ENCODE results near the gene TDRD5.

The TDRD5 gene

DNA sequence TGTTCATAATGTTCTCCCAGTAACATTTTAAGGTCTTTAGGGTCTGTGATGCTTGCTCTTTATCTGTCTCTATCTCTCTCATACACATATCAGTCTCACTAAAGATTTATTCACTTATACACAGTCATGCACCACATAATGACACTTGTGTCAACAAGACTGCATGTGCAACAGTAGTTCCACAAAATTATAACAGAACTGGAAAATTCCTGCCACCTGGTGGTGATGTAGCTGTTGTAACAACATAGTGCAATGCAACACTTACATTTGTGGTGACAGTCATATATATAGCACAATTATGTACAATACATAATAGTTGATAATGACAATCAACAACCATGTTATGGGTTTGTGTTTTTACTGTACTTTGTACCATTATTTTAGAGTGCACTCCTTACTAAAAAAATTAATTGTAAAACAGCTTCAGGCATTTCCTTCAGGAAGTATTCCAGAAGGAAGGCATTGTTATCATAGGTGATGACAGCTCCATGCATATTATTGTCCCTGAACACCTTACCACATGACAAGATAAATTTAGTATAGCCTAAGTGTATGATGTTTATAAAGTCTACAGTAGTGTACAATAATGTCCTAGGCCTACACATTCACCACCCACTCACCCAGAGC is 8.1 kb downstream of the TDRD5 start:
- DNase-seq: peak; percentile 26

DNA sequence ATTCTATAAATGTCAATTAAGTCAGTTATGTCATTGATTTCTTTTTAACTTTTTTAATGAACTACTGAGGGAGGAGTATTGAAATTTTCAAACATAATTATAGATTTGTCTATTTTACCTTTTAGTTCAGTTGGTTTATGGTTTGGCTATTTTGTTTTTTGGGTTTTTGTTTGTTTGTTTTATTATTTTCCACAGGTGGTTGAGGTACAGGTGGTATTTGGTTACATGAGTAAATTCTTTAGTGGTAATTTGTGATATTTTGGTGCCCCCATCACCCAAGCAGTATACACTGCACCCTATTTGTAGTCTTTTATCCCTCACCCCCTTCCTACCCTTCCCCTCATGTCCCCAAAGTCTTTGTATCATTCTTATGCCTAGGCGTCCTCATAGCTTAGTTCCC is 9.5 kb downstream of the TDRD5 start:
- DNase-seq: no peak

DNA sequence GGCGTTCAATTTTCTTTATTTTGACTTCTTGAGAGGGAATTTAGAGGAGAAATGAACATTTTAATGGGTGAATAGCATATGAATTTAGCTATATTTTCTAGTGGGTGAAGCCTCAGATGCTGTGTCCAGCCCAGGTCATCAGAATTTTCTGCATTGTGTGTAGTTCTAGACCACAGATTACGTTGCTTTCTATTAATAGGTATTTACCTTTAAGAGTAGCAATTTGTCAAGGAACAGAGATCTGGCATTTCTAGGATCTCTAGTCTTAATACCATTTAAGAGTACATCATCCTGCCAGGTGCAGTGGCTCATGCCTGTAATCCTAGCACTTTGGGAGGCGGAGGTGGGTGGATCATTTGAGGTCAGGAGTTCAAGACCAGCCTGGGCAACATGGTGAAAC is 20.7 kb downstream of the TDRD5 start:
- no peak for DNase-seq

DNA sequence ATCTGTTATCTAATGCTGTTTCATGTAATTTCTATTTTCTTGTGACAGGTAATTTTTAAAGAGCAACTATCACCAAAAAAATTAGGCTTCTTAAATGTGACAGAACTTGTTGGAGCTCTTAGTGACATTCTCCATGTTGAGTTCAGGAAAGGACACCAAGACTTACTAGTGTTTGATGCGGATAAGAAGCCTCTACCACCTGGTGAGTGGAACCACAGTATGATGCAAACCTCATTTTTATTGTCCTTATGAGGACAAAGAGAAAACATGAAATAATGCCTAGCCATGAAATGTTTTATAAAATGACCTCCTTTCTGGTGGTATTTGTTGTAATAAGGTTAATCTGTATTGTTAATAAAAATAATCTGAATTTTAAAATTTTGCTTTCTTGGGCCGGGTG is 39.1 kb downstream of the TDRD5 start:
- DNase-seq: no peak

DNA sequence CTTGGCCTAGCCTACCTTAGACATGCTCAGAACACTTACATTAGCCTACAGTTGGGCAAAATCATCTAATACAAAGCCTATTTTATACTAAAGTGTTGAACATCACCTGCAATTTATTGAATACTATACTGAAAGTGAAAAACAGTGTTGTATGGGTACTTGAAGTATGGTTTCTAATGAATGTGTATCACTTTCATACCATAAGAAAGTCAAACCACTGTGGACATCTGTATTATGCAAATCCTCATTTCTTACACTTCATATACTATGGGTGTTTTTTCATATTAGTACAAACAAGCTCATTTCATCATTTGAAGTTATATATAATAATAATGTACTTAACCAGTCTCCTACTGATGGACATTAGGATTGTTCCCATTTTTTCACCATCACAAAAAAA is 41.2 kb downstream of the TDRD5 start:
- no peak for DNase-seq

DNA sequence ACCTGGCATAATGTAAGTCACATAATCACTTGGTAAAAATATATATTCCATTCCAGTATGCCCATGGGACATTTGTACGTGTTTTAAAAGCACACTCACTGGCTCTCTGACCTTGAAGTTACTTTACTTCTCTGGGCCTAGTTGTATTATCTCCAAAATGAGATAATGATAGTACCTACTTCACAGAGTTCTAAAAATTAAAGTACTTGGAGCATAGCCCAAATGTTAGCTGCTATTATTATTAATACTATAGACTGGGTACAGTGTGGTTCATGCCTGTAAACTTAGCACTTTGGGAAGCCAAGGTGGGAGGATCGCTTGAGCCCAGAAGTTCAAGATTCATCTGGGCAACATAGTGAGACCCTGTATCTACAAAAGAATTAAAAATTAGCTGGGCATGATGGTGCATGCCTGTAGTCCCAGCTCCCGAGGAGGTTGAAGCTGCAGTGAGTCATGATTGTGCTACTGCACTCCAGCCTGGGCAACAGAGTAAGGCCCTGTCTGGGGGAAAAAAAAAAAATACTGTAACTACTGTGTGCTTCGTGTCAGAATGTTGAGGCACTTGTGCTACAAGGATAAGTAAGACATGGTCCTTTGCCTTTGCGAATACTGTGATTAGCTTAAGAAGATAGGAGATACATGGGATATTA is 45.7 kb downstream of the TDRD5 start:
- no peak for DNase-seq

DNA sequence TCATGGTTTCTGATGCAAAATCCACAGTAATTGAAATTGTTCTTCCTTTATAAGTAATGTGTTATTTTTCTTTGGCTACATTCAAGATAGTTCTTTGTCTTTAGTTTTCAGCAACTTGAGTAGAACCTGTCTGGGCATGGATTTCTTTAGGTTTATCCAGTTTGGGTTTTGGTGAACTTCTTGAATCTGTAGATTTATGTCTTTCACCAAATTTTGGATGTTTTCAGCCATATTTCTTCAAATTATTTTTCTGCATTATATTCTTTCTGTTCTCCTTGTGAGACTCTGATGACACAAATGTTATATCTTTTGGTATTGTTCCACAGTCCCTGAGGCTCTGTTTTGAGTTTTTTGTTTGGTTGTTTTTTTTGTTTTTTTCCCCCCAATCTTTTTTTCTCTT is 69.4 kb downstream of the TDRD5 start:
- no peak for DNase-seq

DNA sequence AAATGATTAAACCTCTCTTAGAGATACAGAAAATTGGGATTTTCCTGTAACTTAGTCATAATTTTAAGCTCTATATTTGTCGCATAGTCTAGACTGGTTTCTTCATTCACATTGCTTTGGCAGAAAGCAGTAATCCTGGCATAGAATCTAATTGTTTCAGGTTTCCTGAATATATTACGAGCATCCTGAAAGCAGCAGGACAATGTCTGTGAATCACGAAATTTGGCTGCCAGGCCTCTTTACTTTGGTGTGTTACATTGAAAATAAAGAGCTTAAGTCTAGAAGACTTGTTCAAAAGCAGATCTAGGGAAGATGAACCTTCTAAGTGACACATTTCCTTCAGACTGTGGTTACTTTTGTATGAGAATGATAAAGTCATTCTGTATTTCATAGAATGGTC is 72.2 kb downstream of the TDRD5 start:
- no peak for DNase-seq

DNA sequence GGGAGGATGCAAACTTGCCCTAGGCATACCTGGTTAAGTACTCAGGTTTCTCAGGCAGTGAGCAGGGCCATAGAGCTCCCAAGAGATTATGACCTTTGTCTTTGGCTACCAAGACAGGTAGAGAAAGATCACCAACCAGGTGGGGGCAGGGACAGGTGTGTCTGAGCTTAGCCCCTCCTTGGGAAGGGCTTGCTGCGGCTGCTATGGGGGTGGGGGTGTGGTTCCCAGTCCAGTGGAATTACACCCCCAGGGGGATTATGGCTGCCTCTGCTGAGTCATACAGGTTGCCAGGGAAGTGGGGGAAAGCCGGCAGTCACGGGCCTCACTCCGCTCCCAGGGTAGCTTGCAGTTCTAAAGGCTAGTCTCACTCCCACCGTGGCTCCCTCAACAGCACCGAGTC is 86.2 kb downstream of the TDRD5 start:
- DNase-seq: no peak

DNA sequence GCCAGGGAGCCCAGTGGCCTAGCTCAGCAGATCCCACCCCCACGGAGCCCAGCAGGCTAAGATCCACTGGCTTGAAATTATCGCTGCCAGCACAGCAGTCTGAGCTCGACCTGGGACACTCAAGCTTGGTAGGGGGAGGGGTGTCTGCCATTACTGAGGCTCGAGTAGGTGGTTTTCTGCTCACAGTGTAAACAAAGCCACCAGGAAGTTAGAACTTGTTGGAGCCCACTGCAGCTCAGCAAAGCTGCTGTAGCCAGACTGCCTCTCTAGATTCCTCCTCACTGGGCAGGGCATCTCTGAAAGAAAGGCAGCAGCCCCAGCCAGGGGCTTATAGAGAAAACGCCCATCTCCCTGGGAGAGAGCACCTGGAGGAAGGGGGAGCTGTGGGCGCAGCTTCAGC is 102.9 kb downstream of the TDRD5 start:
- DNase-seq: peak; percentile 9

DNA sequence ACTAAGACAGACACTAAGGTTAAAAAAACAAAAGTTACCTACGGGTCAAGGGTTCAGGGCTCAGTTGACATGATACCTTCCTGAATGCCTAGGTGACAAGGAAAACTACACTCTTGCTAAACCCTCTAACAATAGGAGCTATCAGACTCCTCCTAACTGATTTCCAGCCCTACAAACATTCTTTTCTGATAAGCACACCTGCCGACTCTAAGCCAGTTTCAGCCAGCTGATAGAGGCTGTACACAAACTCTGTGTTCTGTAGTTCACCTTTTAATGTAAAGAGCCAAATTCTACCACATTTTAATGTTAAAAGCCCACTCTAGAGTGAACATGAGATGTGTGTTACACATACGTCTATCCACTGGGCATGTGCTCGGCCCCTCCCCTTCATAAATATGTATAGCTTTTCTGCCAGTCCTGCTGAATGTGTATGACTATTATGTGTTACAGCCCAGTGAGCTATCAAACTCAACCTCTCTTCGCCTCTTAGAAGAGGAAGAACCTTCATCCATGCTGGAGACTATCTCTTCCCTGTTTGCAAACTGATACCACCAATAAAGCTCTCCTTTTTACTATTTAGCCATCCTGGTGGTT is 111.4 kb downstream of the TDRD5 start:
- no peak for DNase-seq

DNA sequence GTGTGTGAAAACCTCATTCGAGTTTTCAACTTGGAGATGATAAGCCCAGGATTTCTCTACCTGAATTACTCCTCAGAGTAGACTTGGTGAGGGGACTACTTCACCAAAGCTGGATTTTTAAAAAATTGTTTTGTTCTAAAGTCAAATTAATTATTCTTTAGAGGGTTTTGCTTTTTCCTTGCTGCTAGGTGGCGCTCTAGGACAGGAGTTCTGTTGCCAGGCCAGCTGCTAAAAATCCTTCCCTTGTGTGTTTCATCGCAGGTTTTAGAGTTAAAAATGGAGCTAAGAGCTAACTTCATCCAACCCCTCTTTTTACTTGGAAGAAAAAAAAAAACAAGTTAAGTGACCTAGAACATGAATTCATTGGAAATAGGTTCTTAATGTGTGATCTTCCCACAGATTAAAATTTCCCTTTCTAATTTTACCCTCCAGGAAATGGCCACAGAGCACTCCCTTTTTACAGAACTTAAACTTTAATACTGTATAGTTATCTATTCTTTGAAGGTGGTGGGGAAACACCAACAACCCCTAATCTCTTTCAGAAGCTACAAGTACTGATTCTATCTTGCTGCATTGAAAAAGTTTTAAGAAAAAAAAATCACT is 114.8 kb downstream of the TDRD5 start:
- DNase-seq: peak; percentile 87

DNA sequence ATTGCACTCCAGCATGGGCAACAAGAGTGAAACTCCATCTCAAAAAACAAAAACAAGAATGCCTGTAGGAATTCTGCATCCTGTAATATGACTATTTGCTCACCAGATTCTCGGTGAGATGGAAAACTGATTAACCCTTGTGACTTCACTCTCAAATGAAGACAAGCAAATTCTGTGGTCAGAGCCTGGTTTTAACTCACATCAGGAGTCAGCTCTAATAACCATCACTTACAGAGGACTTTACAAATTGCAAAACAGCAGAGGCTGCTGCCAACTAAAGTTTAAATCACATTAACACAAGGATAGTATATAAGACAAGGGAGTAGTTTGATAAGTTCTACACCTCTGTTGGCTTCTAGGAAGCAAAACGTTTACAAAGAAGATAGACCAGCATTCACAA is 115.8 kb downstream of the TDRD5 start:
- no peak for DNase-seq

DNA sequence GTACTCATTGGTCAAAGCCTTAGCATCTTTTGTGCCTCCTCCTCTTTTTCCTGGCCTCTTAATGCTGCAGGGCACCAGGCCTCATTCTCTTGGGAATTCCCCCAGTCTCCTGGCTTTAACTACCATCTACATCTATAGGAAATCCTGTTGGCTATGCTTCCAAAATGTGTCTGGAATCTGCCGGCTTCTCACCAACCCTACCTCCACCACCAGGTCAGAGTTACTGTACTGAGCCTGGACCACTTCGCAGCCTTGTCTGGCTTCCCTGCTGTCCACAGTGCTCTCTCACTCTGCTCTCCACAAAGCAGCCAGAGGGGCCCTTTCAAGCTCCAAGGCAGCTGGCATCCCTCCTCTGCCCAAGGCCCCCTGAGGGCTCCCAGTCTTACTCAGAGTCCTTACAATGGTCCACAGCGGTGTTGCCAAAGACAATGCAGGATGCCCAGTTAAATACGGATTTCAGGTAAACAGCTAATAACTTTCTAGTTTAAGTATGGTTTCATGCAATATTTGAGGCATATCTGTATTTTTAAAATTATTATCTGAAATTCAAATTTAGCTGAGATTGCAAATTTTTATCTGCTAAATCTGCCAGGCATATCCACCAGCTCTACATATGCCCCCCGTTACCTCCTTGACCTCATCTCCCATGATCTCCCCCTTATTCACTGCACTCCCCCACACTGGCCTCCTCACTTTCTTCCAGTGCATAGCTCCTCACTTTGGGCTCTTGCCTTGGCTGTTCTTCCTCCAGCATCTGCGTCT is 117.0 kb downstream of the TDRD5 start:
- no peak for DNase-seq

DNA sequence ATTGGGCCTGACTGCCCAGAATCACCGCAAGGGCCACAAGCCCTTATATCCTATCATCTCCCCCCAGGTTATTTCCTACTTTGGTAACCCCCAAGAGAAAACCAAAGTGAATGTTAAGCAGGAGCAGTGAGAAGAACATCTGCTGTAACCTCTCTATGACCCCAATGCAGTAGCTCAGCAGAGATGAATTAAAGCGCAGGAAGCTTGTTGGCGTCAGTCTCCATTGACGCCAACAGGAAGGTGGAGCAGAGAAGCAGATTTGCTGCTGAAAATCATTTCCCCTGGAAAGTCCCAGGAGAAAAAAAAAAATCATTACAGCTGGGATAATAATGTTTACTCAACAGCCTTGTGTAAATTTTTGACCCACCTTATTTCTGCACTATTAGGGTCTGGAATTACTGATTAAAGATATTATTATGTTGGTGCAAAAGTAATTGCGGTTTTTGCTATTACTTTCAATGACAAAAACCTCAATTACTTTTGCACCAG is 118.3 kb downstream of the TDRD5 start:
- no peak for DNase-seq

DNA sequence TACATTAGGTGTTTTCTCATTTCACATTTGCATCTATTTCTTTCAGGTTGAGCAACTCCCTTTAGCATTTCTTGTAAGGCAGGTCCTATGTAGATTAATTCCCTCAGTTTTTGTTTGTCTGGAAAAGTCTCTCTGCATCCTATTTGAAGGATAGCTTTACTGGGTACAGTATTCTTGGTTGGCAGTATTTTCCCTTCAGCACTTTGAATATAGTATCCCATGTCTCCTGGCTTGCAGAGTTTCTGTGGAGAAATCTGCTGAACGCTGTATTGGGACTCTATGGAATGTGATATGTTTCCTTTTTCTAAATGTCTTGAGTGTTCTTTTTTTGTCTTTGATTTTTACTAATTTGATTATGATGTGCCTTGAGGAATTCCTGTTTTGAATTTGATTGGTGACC is 122.5 kb downstream of the TDRD5 start:
- no peak for DNase-seq

DNA sequence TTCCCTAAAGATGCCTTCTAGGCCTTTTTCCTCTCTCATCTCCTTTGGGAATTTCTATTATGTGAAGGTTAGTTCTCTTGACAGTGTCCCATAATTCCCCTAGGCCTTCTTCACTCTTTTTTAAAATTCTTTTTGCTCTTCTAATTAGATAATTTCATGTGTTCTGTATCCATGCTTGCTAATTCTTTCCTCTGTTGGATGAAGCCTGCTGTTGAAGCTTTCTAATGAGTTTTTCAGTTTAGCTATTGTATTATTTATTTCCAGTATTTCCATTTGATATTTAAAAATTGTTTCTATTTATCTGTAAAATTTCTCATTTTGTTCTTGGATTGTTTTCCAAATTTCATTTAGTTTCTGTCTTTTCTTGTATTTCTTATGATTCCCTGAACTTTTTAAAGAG is 123.0 kb downstream of the TDRD5 start:
- DNase-seq: no peak

DNA sequence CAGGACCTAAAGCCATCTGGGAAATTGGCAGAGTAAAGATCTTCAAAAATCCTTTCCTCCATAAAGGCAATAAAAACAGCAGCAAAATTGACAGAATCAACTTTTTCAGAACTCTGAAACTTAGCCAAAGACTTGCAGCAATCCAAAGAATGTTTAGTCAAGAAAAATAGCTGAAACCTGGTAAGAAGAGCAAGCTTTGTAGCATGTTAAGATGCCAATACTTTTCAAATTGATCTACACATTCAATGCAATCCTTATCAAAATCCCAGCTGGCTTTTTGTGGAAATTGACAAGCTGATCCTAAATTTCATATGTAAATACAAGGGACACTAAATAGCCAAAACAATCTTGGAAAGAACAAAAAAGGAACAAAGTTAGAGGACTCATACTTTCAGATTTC is 127.6 kb downstream of the TDRD5 start:
- no peak for DNase-seq

DNA sequence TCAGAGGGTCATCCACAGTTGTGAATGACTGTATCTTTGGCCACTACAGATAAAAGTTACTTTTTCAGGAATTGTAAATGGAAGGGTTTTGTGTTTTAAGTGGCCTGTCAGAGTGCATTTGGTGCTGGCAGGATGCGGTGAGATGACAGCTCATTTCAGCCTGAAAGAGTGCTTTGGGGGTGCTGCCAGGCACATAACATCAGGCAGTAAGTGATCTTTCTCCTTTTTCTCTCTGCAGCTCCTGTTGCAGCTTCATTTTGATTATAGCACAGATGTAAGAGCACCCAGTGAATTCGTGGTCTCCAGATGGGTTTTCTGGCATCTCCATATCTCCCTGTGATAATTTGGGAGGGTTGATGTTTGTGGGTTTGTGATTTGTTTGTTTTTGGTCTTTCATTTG is 136.6 kb downstream of the TDRD5 start:
- DNase-seq: no peak

DNA sequence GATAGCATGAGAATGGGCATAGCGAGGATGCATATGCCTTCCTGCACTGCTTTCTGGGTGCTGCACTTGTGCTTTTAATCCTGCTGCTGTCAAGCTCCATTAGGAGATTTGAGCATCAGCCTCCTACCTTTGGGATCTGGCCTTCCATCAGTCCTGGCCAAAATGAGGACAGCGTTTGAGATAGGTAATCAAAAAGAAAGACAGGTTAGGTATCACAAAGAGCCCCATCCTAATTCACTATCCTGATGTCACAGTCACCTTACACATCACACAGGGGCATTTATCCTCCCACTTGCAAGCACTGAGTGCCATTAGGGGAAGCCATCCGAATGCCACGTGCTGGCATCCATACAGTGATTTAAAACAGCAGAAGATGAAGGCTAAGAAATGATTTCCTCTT is 138.2 kb downstream of the TDRD5 start:
- DNase-seq: no peak

DNA sequence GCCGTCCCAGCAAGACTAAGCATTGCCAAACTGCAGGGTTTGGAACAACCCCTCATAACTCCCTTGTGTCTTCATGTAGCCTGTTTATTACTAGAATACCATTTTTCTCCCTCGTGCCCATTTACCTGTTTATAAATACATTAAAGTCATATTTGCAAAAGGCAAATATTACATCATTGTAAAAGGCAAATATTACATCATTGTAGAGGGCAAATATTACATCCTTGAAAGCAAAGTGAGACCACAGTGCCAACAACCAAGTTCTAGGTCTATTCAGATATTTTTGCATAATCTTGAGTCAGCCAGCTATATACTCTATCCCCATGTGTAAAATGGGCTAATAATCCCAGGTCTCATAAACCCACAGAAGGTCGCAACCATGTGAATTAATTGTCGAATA is 140.0 kb downstream of the TDRD5 start:
- DNase-seq: no peak

Data from NCI-H510A treated with DMSO at 0.1 percent for 48 hours (cell line).